ENCODE data around the gene LILRB2. TPM values are rescaled to one million over a fixed set of nuclear protein-coding genes. Genes with fewer than 3 reads are reported as not detected.
A peak's percentile ranks its signal among the peaks of the same experiment; 100 is the strongest.

Gene LILRB2
- total and polyA plus RNA-seq, 2 donors (not counting 1 experiment from before 2014, with no cell fraction given): 8.3 to 12.4 TPM

DNA sequence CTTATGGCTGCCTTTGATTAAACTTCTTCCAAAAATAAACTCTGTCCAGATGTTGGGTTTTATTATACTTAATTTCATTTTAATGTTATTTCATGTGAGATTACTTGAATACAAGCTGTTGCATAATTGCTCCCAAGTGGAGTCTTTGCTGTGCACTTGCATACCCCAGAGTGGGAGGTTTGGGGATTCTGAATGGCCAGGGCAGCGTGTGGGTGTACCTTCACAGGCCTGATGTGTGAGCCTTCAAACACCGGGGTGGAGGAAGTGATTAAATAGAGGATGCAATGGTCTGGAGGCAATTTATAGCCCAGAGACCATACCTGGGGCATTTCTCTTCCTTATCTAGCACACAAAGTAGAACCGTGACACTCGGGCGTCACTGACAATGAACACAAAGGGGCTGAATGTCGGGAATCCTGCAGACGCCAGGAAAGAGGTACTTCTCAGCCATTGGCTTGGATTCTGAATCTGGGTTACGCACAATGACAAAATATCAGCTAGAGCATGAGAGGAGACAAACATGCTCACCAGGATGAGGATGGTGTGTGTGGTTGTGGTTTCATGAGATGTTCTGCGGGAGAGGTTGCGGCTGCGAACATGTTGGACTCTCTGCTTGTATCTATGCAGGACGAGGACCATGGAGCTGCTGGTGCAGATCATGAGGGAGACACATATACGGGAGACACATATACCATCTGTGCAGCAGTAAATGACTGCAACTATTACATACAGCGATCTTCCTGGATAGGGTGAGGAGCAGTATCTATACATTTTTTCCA lies 39.2 kb upstream of the LILRB2 start:
- POLR2A ChIA-PET: no interaction called here
- Mint-ChIP-seq H3K9me3 (ENCODE audit: insufficient read depth) (no peaks in the 10 kb centered on the region), H3K27ac (peak overlapping the region; percentile 60), H3K4me3 (peak overlapping the region; percentile 27), H3K4me1 (peaks cover 22% of the 10 kb centered on the region), H3K27me3 (peaks cover 17% of the 10 kb centered on the region)
- TF ChIP-seq, protein P1, sequence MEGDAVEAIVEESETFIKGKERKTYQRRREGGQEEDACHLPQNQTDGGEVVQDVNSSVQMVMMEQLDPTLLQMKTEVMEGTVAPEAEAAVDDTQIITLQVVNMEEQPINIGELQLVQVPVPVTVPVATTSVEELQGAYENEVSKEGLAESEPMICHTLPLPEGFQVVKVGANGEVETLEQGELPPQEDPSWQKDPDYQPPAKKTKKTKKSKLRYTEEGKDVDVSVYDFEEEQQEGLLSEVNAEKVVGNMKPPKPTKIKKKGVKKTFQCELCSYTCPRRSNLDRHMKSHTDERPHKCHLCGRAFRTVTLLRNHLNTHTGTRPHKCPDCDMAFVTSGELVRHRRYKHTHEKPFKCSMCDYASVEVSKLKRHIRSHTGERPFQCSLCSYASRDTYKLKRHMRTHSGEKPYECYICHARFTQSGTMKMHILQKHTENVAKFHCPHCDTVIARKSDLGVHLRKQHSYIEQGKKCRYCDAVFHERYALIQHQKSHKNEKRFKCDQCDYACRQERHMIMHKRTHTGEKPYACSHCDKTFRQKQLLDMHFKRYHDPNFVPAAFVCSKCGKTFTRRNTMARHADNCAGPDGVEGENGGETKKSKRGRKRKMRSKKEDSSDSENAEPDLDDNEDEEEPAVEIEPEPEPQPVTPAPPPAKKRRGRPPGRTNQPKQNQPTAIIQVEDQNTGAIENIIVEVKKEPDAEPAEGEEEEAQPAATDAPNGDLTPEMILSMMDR (IDR thresholded peaks at IDR 0.05): no peak
- TF ChIP-seq EZH2 (IDR thresholded peaks at IDR 0.05; ENCODE audit: borderline replicate concordance, insufficient read depth, low read depth, low read length, poor library complexity, severe bottlenecking): no peak
- H3K27ac ChIP-seq (ENCODE audit: low read length in 2 of 2): no peak overlapping the region
- ATAC-seq (ENCODE audit: low read depth) (no peak), DNase-seq (no peak)
- peaks cover 0 to 14% (median 5%) of the 10 kb centered on the region in 4 experiments for H3K27me3 ChIP-seq (replicated peaks in 1 of 4; ENCODE audit: control extremely low read depth in 1 of 4, control insufficient read depth in 3 of 4, insufficient read depth in 4 of 4, low read length in 3 of 4)
- intact Hi-C loops (cut with micrococcal nuclease): no loop called here
- H3K36me3 ChIP-seq (replicated peaks in 1 of 2; ENCODE audit: control extremely low read depth in 1 of 2, control insufficient read depth in 1 of 2, extremely low read depth in 1 of 2, insufficient read depth in 2 of 2, low read length in 1 of 2): no peaks in the 10 kb centered on the region
- H3K4me2 ChIP-seq (replicated peaks; ENCODE audit: low read depth, low read length, poor library complexity, severe bottlenecking): no peak overlapping the region
- no peaks in the 10 kb centered on the region for H3K9me3 ChIP-seq (ENCODE audit: control extremely low read depth in 1 of 3, control insufficient read depth in 2 of 3, insufficient read depth in 1 of 3, low read length in 2 of 3)
- H3K9ac ChIP-seq (ENCODE audit: low read length): no peak overlapping the region
- no peaks in the 10 kb centered on the region for H3K79me2 ChIP-seq (ENCODE audit: control insufficient read depth, insufficient read depth, low read length)
- H3K4me3 ChIP-seq (ENCODE audit: control extremely low read depth in 1 of 5, extremely low read depth in 1 of 5, insufficient read depth in 1 of 5, low read depth in 2 of 5, low read length in 4 of 5): no peak overlapping the region
- peaks cover 13 to 20% of the 10 kb centered on the region in 2 donors for H3K4me1 ChIP-seq (ENCODE audit: control insufficient read depth in 2 of 2, insufficient read depth in 2 of 2, low read length in 2 of 2)
- CTCF ChIA-PET: interaction anchor here (1.2 to 13.5 kb wide), 7 partner anchors 22 to 70 kb away, joined by 3 to 235 read pairs (median 8); no protein-coding TSS in a partner anchor
- H4K20me1 ChIP-seq (ENCODE audit: control insufficient read depth, insufficient read depth, low read length, poor library complexity, severe bottlenecking): no peaks in the 10 kb centered on the region
- 98% methylated on average over 6 of the region's 14 CpGs for WGBS (ENCODE audit: insufficient coverage)
- no peak overlapping the region for H2AFZ ChIP-seq (ENCODE audit: insufficient read depth, low read depth, low read length, poor library complexity, severe bottlenecking)

DNA sequence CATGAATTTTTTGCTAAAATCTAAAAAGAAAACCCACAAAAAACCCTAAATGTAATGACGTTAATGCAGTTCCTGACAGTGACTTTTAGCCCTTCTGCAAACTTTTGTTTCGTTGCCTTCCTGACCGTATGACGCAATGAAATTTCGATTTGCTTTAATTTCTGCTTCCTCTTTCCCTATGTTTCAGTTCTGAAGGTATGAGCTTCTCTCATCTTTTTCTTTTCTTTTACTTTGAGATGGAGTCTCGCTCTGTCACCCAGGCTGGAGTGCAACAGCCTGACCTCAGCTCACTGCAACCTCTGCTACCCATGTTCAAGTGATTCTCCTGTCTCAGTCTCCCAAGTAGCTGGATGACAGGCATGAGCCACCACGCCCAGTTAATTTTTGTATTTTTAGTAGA lies 38.1 kb upstream of the LILRB2 start:
- Histone ChIP-seq H3K4me3 (ENCODE audit: control extremely low read depth in 1 of 5, extremely low read depth in 1 of 5, insufficient read depth in 1 of 5, low read depth in 2 of 5, low read length in 4 of 5) (no peak overlapping the region), H3K27ac (ENCODE audit: low read length in 2 of 2) (no peak overlapping the region), H2AFZ (ENCODE audit: insufficient read depth, low read depth, low read length, poor library complexity, severe bottlenecking) (no peak overlapping the region), H3K4me1 (ENCODE audit: control insufficient read depth in 2 of 2, insufficient read depth in 2 of 2, low read length in 2 of 2) (peaks cover 11 to 16% of the 10 kb centered on the region in 2 donors), H3K79me2 (ENCODE audit: control insufficient read depth, insufficient read depth, low read length) (no peaks in the 10 kb centered on the region), H4K20me1 (ENCODE audit: control insufficient read depth, insufficient read depth, low read length, poor library complexity, severe bottlenecking) (no peaks in the 10 kb centered on the region), H3K36me3 (replicated peaks in 1 of 2; ENCODE audit: control extremely low read depth in 1 of 2, control insufficient read depth in 1 of 2, extremely low read depth in 1 of 2, insufficient read depth in 2 of 2, low read length in 1 of 2) (no peaks in the 10 kb centered on the region), H3K27me3 (replicated peaks in 1 of 4; ENCODE audit: control extremely low read depth in 1 of 4, control insufficient read depth in 3 of 4, insufficient read depth in 4 of 4, low read length in 3 of 4) (peaks cover 0 to 18% (median 8%) of the 10 kb centered on the region in 4 experiments), H3K4me2 (replicated peaks; ENCODE audit: low read depth, low read length, poor library complexity, severe bottlenecking) (peak overlapping the region; percentile 33), H3K9ac (ENCODE audit: low read length) (no peak overlapping the region), H3K9me3 (ENCODE audit: control extremely low read depth in 1 of 3, control insufficient read depth in 2 of 3, insufficient read depth in 1 of 3, low read length in 2 of 3) (no peaks in the 10 kb centered on the region)
- TF ChIP-seq, protein P1 (IDR thresholded peaks at IDR 0.05): no peak
- no peak for TF ChIP-seq EZH2 (IDR thresholded peaks at IDR 0.05; ENCODE audit: borderline replicate concordance, insufficient read depth, low read depth, low read length, poor library complexity, severe bottlenecking)
- WGBS (ENCODE audit: insufficient coverage): no CpG with 5 or more reads among the region's 7 CpGs
- Mint-ChIP-seq H3K4me3 (peak overlapping the region; percentile 74), H3K4me1 (peaks cover 20% of the 10 kb centered on the region), H3K27me3 (peaks cover 21% of the 10 kb centered on the region), H3K27ac (peak overlapping the region; percentile 80), H3K9me3 (ENCODE audit: insufficient read depth) (no peaks in the 10 kb centered on the region)
- ChIA-PET CTCF (interaction anchor here (0.8 to 13.5 kb wide), 5 partner anchors 35 to 280 kb away, joined by 3 to 235 read pairs (median 3); no protein-coding TSS in a partner anchor), POLR2A (interaction anchor here (0.6 to 0.7 kb wide), 2 partner anchors 29 to 154 kb away, joined by 3 to 5 read pairs; no protein-coding TSS in a partner anchor)
- intact Hi-C loops (cut with micrococcal nuclease): no loop called here
- peak; percentile 82 for ATAC-seq (ENCODE audit: low read depth)
- peak; percentile 87 for DNase-seq
